CD4-positive, alpha-beta T cell treated with Interleukin-17A for 1 hour (primary cell): ENCODE data around the gene ZFP69.
"Not testable (repeated sequence)": the region's sequence is repeated elsewhere in the genome, so short reads cannot be mapped to it uniquely, and the experiment has no call there.

Experiments used
- DNase-seq: peaks from one replicate; pipeline ENCODE4 v3.0.0-alpha.2; 2020

ZFP69 gene

DNA sequence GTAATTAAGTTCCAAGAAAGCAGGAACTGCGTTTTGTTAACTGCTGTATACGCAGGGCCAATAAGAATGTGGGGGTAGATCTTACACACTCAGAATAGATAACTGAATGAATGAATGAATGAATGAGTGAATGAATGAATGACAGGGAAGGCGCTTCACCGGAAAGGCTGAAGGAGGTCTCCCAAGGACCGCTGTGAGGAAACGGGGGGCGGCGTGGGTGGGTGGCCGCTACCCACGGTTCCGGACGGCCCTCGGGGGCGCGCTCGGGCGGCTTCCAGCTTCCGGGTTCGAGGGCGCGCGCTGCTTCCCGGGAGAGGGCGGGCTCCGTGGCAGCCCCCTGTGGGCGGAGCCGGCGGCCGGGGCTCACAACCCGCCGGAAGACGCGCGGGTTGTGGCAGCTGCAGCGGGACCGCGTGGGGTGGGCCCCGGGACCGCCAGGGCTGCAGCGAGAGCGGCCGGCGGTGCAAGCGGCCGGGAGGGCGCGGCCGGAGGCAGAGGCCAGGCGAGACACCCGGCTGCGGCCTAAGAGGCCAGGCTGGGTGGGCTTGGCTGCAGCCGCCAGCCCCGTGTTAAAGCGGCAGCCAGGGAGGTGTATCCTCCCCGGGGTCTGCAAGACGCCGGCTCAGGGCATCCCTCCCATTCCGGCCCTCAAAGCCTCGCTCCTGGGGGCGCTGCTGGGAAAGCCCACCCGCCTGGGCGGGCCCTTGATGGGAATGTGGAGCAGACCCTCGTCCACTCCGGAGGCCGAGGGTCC is at the start of gene ZFP69:
TSS of gene ZFP69 (plus strand) at position 367 of the 754 bp plus-strand sequence. CDS start 2,072 bp downstream, outside the sequence.
- peak; percentile 74 for DNase-seq

DNA sequence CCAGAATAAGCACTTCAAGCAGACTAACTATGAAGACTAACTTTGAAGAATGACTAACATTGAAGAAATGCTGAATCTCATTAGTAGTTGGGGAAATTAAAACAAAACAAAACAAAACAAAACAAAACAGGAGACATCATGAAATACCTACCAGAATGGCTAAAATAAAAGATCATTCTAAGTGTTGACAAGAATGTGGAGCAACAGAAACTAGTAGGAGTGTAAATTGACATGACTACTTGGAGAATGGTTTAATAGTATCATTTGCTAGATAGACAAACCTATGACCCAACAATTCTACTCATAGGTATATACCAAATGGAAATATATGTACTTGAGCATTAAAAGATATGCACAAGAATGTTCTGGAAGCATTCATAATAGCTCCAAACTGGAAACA is 45.7 kb upstream of the ZFP69 start:
- no peak for DNase-seq

DNA sequence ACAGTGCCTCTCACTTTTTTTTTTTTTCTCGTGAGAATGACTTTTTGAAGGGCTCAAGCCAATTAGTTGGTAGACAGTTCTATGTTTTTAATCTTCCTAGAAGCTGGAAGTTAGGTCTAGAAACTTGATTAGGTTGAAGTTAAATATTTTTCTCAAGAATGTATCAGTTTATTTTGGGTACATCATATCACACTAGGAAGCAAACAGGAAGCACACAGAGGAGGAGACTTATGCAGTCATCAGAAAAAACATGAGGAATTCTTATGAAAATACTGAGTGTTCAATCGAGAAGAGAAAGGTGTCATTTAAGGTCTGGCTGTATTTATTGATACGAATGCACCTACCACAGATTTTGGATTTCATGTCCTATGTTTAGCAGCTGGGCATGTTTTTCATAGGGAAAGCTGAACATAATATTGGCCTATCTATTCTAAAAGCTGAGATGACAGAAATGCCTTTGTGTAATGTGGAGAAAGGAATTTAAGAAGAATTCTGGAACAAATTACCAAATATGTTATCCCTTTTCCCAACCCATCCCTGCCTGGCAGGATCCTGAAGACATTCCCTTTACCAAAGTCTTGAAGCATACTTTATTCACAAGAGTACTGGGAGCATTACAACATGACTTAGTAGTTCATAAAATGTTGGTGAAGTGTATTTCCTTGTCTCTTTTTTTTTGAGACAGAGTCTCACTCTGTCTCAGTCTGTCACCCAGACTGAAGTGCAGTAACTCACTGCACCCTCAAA is 44.3 kb upstream of the ZFP69 start:
- DNase-seq, result no peak

- no peak for DNase-seq
Observed at GRCh38 chr1:40435471-40435870, 41.6 kb upstream of the ZFP69 start.

- no peak for DNase-seq
Observed at GRCh38 chr1:40435876-40436275, 41.2 kb upstream of the ZFP69 start.

DNA sequence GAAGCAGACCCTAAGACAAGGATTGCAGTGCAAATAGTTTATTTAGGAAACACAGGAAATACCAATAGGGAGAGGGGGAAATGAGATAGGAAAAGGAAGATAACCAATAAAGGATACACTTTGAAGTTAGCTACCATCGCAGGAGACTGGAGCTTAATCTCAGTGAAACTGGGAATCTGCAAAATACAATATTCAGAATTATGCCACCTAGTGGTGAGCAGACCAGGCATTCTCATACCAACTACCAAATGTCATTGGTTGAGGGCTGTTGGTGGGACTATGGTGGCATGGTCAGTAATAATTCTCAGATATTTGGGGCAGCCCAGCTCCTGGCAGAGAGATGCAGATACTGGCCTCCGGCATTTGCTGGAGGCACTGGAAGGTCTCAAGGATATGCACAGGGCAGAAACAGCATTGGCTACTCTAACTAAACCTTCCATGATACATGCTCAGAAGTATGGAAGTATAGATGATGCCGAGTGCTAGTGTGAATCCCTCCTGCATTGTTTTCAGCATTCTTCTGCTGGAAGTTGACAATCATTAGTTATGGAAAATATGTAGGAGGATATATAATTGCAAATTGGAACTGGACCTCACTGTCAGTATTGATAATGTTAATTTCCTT is 38.6 kb upstream of the ZFP69 start:
- peak; percentile 51 for DNase-seq

GRCh38 chr1:40439247-40439646 is 37.8 kb upstream of the ZFP69 start:
- DNase-seq, result no peak

GRCh38 chr1:40449684-40450494 is 27.2 kb upstream of the ZFP69 start, which contains the start of gene ZFP69B:
Gene ZFP69B, plus strand, starts transcription at chr1:40450476. Its CDS starts 486 bp downstream, at chr1:40450962.
- DNase-seq, result peak; percentile 88

DNA sequence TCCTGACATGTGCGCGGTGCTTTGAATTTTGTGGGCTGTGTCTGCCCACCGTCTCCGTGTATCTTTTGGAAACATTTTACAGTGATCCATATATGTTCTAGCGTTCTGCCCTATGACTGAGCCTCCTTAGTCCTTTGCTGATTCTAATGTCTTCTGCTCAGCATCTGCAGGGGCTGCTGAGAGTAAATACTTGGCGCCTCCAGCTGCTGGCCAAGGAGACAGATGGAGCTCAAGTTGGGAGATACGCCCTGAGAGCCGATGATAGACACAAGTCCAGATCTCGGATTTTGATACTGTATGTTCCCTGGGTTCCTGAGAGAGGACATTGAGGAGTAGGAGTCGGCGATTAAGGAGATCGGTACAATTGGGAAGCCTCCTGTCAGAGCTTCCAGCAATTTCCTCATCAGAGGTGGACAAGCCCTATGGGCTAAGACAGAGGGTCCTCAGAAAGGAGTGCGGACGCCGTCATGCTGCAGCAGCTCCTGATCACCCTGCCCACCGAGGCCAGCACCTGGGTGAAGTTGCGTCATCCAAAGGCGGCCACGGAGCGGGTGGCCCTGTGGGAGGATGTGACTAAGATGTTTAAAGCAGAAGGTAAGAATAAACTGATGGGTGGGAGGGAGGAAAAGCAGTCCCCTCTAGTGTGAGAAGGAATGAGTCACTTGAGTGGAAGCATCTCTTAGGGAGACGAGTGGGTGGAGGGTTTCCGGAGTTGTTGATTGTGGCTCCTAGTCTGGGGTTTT is 26.4 kb upstream of the ZFP69 start:
- DNase-seq, result peak; percentile 75

- no peak for DNase-seq
Observed at GRCh38 chr1:40451238-40451585, 25.9 kb upstream of the ZFP69 start.

DNA sequence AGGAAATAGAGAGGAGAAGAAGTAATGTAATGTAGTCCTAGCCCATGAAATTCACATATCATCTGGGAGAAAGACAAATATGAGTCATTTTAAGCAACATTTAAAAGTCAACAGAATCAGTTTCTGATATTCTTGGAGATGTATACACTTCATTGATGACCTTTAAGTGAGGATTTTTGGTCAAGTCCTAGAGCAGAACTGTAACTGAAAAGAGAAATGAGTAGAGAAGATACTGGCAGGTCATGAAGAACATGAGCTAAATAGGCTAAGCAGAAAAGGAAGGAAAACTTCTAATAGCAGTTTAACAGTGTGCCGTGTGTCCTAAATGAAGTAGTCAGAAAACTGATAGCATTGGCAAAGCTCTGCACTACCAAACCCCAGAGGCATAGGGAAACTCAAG is 22.2 kb upstream of the ZFP69 start:
- no peak for DNase-seq

- no peak for DNase-seq
Observed at GRCh38 chr1:40462956-40463590, 14.0 kb upstream of the ZFP69 start.

GRCh38 chr1:40469327-40469726 is 7.8 kb upstream of the ZFP69 start:
- no peak for DNase-seq

GRCh38 chr1:40475268-40475667 is 1.8 kb upstream of the ZFP69 start:
- no peak for DNase-seq

GRCh38 chr1:40477678-40478053 is 576 bp downstream of the ZFP69 start:
- DNase-seq, result peak; percentile 4

DNA sequence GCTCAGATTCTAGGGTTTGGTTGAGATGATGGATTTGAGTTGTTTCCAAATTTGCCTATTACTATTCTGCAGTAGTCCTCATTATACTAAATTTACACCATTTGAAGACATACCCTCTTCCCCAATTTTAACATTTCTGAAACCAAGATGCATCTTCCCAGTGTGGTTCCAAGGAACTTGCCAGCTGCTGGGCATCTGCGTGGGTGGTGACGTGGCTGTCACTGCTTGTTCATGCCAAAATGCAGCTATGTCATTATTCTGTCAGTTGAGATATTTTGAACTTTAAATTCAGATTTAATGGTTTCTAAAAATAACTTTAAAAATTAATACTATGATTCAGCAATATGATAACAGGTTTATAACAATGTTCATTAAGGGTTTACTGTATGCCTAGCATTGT is 1.2 kb downstream of the ZFP69 start:
- DNase-seq, result no peak

GRCh38 chr1:40479156-40479555 is 2.1 kb downstream of the ZFP69 start:
- no peak for DNase-seq

DNA sequence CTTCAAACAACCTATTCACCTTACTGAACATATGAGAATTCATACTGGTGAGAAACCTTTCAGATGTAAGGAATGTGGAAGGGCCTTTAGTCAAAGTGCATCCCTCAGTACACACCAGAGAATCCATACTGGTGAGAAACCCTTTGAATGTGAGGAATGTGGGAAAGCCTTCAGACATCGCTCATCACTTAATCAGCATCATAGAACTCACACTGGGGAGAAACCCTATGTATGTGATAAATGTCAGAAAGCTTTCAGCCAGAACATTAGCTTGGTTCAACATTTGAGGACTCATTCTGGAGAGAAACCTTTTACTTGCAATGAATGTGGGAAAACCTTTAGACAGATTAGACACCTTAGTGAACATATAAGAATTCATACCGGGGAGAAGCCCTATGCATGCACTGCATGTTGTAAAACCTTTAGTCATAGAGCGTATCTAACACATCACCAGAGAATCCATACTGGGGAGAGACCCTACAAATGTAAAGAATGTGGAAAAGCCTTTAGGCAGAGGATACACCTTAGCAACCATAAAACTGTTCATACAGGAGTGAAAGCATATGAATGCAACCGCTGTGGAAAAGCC is 18.3 kb downstream of the ZFP69 start:
- no peak for DNase-seq

DNA sequence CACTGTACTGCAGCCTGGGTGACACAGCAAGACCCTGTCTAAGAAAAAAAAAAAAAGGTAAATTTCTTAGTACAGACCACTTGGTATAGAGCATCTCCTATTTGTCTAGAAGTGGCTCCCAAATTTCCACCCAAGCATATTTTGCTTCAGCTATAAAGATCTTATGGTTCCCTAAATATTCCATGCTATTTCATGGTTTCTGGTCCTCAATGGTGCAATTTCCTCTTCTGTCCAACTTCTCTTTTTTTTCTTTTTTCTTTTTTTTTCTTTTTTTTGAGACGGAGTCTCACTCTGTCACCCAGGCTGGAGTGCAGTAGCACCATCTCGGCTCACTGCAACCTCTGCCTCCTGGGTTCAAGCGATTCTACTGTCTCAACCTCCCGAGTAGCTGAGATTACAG is 25.6 kb downstream of the ZFP69 start:
- not testable (repeated sequence) for DNase-seq

GRCh38 chr1:40507973-40508372 is 30.9 kb downstream of the ZFP69 start:
- DNase-seq, result no peak
